GM19395 (cell line): Measurements from ENCODE around the gene FGF12.

Source experiments
- ATAC-seq: cut with Tn5 transposase; IDR thresholded peaks from one replicate; pipeline ENCODE4 v1.9.1; 2021; ENCODE audit warnings: mild to moderate bottlenecking, moderate library complexity; ENCODE audit not compliant: unreplicated experiment

The FGF12 gene

DNA sequence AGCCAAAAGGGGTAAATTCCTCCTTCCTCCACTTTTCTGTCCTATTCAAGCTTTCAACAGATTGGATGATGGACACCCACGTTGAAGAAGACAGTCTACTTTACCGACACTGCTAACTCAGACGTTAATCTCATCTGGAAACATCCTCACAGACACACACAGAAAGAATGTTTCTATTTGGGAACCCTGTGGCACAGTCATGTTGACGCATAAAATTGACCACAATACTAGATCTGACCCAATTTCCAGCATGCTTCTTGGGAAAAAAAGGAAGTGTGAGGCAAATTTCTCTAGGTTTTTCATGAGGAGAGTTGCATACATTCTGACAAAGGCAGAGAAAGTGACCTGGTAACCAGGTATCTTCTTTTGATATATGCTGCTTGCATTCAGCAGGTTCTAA is 594.1 kb downstream of the FGF12 start:
- ATAC-seq = no peak

DNA sequence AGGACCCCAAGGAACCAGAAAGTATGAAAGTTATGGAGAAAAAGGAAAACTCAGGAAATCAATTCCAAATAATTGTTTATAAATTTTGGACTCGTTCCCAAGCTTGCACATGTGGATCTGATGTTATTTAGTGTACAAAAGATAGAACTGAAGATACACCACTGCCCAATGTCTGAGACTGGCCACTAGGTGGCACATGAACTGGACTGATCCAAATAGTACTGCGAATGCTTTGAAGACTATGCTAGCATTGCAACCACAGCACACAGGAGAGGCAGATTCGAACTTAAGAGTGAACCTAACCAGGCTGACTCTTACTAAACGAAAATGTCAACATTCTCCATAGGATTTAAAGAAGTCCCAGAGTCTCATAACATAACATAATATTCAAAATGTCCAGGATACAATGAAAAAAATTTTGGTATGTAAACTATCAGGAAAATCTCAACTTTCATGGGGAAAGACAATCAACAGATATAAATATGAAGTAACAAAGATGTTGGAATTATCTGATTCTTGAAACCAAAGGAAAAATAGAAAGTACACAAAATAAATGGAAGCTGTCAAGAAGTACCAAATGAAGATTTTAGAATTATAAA is 596.7 kb downstream of the FGF12 start:
- peak; percentile 74 for ATAC-seq

DNA sequence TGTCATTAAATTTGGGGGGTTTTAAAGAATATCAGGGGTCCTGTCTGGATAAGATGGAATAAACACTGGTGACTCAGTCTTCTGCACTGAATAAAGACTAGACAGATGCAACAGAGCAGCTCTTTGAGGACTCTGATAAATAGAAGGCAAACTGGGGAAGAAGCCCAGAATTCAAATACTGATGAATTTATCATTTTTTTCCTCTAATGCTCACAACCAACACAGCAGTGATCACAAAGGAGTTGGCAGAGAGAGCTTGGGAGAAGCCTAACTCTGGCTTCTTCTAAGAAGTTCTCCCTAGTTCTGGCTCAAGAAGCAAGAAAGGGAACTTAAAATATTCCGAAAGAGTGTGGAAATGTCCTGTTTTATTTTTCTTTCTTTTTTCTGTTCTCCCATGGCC is 597.8 kb downstream of the FGF12 start:
- ATAC-seq = no peak

DNA sequence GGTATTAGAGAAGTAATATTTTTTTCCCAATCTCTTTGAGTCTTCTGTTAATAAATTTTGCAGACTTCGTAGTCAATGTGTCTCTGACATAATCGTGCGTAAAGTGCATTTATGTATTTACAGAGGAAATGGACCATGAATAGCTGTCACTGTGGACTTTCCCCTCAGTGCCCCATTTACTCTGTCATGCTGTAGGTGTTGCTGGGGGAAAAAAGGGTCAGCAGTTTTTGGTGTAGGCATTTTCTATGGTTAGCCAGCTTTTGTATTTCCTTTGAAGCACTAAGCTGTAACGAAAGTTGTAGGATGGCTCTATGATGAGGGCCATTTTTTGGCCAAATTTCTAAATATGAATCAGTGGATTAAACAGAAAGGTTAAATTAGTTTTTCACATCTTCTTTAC is 598.4 kb downstream of the FGF12 start:
- peak; percentile 73 for ATAC-seq

DNA sequence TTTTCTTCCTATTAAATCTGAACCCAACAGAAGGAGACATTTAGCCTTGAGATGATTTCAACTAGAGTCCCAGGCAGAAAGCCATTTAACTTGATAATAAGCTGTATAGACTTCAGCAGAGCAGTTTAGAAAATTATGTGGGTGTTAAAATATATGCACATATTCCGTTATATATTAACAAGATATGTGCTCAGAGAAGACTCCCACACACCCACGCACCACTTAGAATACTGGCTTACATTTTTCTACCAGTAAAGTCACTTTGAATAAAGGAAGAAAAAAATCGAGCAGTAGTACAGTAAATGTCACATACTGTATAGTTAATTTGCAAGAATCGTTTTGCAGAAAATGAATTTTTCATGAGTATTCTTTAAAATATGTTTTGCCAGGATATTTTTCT is 599.3 kb downstream of the FGF12 start:
- ATAC-seq = no peak

DNA sequence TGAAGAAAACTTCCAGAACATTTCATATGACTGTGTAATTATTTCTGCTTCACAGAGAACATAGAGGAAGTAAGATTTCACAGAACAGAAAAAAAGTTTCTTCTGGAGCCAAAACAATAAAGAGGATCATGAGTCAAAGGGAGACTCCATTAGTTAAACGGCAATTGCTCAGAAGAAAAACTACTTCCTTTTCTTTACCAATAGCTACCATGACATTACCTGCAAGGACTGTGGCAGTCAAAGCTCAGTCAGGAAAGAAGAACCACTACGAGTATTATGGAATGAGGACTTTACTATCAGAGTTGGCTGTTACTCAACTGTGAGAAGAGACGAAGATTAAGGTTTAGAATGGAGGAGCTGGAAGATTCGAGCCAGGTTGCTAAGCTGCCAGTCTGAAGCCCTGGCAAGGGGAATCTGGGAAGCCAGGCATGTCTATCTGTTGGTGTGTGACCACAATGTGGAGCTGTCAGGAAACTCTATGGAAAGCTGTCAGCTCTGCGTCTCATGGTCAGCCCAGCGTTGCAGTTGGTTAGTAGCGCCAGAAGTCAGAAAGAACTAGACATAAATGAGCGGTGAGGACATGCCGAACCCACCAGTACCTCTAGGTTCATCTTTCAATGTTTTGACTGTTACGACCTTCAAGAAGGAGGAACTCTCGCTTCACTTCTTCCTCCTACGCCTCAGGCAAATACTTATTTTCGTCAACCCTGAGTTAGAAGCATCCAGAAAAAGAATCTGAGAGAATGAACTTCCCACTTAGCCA is 604.3 kb downstream of the FGF12 start:
- peak; percentile 94 for ATAC-seq

DNA sequence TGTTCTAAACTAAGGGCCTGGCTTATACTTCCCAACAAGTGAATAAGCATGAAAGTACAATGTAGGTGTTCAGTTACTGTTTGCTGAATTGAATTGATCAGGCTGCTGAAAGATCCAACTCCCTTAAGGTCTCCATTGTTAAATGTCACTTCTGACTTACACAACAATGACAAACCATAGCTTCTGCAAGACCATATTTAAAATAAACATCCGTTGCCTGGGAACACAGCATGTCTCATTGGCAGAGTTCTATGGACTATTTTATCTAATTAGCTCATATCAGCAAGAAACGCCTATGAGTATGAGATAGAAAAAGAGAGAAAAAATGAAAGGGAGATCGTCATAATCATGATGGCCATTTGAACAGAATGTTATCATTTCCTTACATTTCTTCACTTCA is 605.4 kb downstream of the FGF12 start:
- no peak for ATAC-seq

DNA sequence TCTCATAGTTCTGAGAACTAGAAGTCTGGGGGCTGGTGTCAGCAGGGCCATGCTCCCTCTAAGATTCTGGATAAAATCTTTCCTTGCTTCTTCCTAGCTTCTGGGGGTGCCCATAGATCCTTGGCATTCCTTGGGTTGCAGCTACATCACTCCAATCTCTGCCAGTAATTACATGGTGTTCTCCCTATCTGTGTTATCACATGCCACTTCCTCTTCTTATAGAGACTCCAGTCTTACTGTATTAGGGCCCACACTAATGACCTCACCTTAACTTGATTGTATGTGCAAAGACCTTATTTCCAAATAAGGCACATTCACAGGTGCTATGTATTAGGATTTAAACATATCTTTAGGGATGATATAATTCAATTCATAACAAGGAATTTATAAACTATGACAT is 618.5 kb downstream of the FGF12 start:
- ATAC-seq = no peak

DNA sequence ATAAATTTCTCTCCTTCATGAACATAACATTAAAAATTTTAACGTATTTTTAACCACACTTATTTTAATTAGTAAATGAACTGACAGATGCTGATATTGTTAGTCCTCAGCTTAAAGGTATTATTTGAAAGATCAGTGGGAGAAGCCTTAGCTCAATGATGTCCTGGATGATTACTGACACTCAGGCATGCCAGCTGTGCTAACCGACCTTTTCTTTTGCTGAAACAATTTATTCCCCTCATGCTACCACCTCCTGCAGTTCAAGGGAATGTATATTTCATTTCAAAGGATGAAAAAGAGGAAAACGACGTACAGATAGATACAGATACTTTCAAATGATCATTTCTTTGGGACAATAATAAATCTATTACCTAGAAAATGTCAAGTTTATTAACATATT is 620.8 kb downstream of the FGF12 start:
- no peak for ATAC-seq

DNA sequence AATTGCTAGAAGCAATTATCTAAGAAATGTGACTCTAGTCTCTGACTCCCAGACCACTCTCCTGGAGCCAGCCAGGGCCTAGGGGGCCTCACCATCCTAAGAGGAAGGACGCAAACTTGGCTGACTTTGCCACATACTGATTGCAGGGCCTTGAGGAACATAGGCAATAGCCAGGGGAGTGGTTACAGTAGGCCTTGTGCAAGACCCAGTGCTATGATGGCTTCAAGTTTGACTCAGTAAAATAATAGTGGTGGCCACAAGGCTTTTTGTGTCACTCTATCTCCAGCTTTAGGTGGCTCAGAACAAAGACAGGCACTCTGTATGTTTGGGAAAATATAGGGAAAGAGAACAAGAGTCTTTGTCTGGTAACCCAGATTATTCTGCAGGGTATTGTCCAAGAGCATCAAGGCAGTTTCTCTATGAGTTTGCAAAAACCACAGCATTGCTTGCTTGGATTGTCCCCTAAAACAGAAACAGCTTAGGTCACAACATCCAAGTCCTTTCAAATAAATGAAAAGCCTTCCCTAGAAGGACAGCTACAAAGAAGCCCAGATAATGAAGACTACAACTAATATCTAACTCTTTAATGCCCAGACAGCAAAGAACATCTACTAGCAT is 634.8 kb downstream of the FGF12 start:
- ATAC-seq = peak; percentile 64

DNA sequence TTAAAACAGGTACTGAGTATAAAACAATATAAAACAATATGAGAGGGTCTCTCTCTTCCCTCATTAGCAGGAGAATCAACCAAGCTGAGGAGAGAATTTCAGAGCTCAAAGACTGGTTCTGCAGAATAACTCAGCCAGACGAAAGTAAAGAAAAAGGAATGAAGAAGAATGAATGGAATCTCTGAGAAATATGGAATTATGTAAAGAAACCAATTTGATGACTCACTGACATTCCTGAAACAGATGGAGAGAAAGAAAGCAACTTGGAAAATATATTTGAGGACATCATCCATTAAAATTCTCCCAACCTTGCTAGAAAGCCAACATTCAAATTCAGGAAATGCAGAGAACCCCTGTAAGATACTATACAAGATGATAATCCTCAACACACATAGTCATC is 635.5 kb downstream of the FGF12 start:
- ATAC-seq = no peak

DNA sequence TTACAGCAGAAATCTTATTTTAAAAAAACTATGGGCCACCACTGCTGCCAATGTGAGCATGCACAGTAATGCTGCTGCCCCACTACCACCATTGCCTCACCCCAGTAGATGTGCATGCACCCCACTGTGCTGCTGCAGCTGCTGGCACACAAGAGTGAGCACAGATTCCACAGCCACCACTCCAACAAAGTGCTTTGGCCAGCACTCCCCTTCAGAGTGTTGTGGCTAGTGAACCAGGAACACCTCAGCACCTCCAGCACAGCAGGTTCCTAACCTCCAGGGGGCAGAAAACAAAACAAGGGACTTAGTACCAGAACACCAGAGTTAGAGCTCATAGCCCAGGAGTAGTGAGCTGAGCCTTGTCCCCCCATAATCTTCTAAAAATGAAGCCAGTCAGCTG is 636.8 kb downstream of the FGF12 start:
- ATAC-seq = peak; percentile 80
